ENCODE data around the gene ZNF585A.
"Not testable (repeated sequence)": the region's sequence is repeated elsewhere in the genome, so short reads cannot be mapped to it uniquely, and the experiment has no call there.

ZNF585A gene

DNA sequence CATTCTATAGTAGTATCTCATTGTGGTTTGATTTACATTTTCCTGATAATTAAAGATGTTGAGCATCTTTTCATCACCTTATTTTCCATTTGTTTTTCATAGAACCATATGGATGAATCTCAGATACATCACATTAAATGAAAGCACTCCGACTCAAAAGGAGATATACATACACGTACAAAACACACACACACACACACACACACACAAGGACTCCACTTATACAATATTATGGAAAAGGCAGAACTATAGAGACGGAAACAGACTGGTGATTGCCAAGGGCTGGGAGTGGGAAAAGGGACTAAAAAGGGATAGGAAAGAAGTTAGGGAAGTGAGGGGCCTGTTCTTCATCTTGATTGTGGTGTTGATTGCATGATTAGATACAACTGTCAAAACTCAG lies 24.3 kb downstream of the ZNF585A start:
- Histone ChIP-seq H3K4me3 (ENCODE audit: low read length) (no peak overlapping the region), H3K27me3 (ENCODE audit: control insufficient read depth, insufficient read depth, low read length) (no peaks in the 10 kb centered on the region), H3K4me1 (ENCODE audit: control insufficient read depth, insufficient read depth, low read length) (no peaks in the 10 kb centered on the region), H3K9ac (ENCODE audit: low read length) (no peak overlapping the region), H3K36me3 (ENCODE audit: control insufficient read depth, insufficient read depth, low read length) (peaks cover 8% of the 10 kb centered on the region), H3K27ac (ENCODE audit: low read depth, low read length) (no peak overlapping the region)

DNA sequence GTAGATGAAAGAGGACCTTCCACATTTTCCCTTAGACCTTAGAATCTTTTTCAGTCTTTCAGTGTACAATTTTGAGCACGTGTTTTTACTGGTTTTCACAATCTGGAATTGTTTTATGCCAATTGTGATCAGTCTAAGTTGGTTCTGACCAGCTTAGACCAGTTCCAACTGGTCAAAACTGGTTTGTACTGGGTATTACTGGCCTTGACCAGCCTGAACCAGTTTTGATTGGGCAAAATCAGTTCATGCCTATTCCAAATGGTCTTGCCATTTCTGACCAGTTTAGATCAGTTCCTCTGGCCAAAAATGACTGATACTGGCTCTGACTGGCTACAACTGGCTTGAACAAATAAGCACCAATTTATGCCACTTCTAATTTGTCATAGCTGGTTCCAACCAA lies 36.4 kb downstream of the ZNF585A start:
- Histone ChIP-seq H3K4me3 (ENCODE audit: low read length) (no peak overlapping the region), H3K9ac (ENCODE audit: low read length) (no peak overlapping the region), H3K4me1 (ENCODE audit: control insufficient read depth, insufficient read depth, low read length) (no peaks in the 10 kb centered on the region), H3K27ac (ENCODE audit: low read depth, low read length) (no peak overlapping the region), H3K27me3 (ENCODE audit: control insufficient read depth, insufficient read depth, low read length) (no peaks in the 10 kb centered on the region), H3K36me3 (ENCODE audit: control insufficient read depth, insufficient read depth, low read length) (no peaks in the 10 kb centered on the region)

DNA sequence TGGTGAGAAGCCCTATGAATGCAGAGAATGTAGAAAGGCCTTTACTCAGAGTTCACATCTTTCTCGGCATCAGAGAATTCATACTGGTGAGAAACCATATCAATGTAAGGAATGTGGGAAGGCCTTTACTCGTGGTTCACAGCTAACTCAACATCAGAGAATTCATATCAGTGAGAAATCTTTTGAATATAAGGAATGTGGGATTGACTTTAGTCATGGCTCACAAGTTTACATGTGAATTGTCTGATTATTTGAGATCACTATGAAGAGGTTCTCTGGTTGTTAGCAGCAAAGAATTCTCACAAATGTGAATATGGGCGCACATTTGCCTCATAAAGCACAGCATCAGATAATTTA lies 43.7 kb downstream of the ZNF585A start:
- no peaks in the 10 kb centered on the region for H3K27me3 ChIP-seq (ENCODE audit: control insufficient read depth, insufficient read depth, low read length)
- H3K4me1 ChIP-seq (ENCODE audit: control insufficient read depth, insufficient read depth, low read length), result no peaks in the 10 kb centered on the region
- peak overlapping the region; percentile 19 for H3K4me3 ChIP-seq (ENCODE audit: low read length)
- peaks cover 17% of the 10 kb centered on the region for H3K36me3 ChIP-seq (ENCODE audit: control insufficient read depth, insufficient read depth, low read length)
- H3K27ac ChIP-seq (ENCODE audit: low read depth, low read length), result no peak overlapping the region
- no peak overlapping the region for H3K9ac ChIP-seq (ENCODE audit: low read length)

DNA sequence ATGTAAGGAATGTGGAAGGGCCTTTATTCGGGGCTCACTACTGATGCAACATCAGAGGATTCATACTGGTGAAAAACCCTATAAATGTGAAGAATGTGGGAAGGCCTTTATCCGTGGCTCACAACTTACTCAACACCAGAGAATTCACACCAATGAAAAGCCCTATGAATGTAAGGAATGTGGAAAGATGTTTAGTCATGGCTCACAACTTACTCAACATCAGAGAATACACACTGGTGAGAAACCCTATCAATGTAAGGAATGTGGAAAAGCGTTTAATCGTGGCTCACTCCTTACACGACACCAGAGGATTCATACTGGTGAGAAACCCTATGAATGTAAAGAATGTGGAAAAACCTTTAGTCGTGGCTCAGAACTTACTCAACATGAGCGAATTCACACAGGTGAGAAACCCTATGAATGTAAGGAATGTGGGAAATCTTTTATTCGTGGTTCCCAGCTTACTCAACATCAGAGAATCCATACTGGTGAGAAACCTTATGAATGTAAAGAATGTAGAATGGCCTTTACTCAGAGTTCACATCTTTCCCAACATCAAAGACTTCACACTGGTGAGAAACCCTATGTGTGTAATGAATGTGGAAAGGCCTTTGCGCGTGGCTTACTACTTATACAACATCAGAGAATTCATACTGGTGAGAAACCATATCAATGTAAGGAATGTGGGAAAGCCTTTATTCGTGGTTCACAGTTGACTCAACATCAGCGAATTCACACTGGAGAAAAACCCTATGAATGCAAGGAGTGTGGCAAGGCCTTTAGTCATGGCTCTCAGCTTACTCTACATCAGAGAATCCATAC lies 44.3 kb downstream of the ZNF585A start:
- Histone ChIP-seq H3K36me3 (ENCODE audit: control insufficient read depth, insufficient read depth, low read length) (peaks cover 17% of the 10 kb centered on the region), H3K9ac (ENCODE audit: low read length) (no peak overlapping the region), H3K4me1 (ENCODE audit: control insufficient read depth, insufficient read depth, low read length) (no peaks in the 10 kb centered on the region), H3K27ac (ENCODE audit: low read depth, low read length) (no peak overlapping the region), H3K27me3 (ENCODE audit: control insufficient read depth, insufficient read depth, low read length) (no peaks in the 10 kb centered on the region), H3K4me3 (ENCODE audit: low read length) (peak overlapping the region; percentile 19)

DNA sequence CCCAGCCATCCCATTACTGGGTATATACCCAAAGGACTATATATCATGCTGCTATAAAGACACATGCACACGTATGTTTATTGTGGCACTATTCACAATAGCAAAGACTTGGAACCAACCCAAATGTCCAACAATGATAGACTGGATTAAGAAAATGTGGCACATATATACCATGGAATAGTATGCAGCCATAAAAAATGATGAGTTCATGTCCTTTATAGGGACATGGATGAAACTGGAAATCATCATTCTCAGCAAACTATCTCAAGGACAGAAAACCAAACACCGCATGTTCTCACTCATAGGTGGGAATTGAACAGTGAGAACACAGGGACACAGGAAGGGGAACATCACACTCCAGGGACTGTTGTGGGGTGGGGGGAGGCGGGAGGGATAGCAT lies 50.4 kb downstream of the ZNF585A start:
- H3K27me3 ChIP-seq (ENCODE audit: control insufficient read depth, insufficient read depth, low read length); H3K36me3 ChIP-seq (ENCODE audit: control insufficient read depth, insufficient read depth, low read length); H3K4me3 ChIP-seq (ENCODE audit: low read length); H3K4me1 ChIP-seq (ENCODE audit: control insufficient read depth, insufficient read depth, low read length); H3K9ac ChIP-seq (ENCODE audit: low read length); H3K27ac ChIP-seq (ENCODE audit: low read depth, low read length): not testable (repeated sequence)

DNA sequence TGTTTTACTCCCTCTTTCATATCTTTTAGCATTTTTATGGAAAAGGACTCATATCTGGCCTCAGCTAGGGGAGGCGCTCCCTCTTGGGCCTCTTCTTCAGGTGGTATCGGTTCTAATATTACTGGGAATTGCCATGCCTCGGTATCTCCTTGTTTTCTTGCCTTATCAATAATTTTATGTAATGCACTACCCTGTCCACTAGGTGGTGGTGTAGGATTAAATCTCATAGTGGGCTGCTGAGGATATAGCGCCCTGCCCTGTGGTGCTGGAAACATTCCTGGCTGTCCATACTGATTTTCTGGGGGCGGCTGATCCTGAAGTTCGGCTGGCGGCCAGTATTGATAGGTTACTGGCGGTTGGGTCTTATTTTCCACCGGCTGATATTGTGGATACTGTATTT lies 58.5 kb downstream of the ZNF585A start:
- peaks cover 37% of the 10 kb centered on the region for H3K36me3 ChIP-seq (ENCODE audit: control insufficient read depth, insufficient read depth, low read length)
- H3K4me1 ChIP-seq (ENCODE audit: control insufficient read depth, insufficient read depth, low read length), result no peaks in the 10 kb centered on the region
- H3K27ac ChIP-seq (ENCODE audit: low read depth, low read length), result no peak overlapping the region
- no peak overlapping the region for H3K4me3 ChIP-seq (ENCODE audit: low read length)
- H3K9ac ChIP-seq (ENCODE audit: low read length), result no peak overlapping the region
- H3K27me3 ChIP-seq (ENCODE audit: control insufficient read depth, insufficient read depth, low read length), result no peaks in the 10 kb centered on the region

DNA sequence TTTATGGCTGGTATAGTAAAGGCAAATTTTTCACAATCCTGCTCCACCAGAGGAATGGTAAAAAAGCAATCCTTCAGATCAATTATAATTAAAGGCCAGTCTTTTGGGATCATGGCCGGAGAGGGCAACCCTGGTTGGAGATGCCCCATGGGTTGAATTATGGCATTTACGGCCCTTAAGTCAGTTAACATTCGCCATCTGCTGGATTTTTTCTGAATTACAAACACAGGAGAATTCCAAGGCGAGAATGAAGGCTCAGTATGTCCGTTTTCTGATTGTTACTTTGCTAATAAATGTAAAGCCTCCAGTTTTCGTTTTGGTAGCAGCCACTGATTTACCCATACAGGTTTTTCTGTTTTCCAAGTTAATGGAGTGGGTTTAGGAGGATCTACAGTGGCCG lies 60.7 kb downstream of the ZNF585A start:
- H3K4me1 ChIP-seq (ENCODE audit: control insufficient read depth, insufficient read depth, low read length); H3K9ac ChIP-seq (ENCODE audit: low read length); H3K4me3 ChIP-seq (ENCODE audit: low read length); H3K27ac ChIP-seq (ENCODE audit: low read depth, low read length); H3K27me3 ChIP-seq (ENCODE audit: control insufficient read depth, insufficient read depth, low read length): not testable (repeated sequence)
- peaks cover 44% of the 10 kb centered on the region for H3K36me3 ChIP-seq (ENCODE audit: control insufficient read depth, insufficient read depth, low read length)

DNA sequence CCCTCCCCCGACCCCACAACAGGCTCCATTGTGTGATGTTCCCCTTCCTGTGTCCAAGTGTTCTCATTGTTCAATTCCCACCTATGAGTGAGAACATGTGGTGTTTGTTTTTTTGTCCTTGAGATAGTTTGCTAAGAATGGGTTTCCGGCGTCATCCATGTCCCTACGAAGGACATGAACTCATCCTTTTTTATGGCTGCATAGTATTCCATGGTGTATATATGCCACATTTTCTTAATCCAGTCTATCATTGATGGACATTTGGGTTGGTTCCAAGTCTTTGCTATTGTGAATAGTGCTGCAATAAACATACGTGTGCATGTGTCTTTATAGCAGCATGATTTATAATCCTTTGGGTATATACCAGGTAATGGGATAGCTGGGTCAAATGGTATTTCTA lies 68.4 kb downstream of the ZNF585A start:
- H3K4me3 ChIP-seq (ENCODE audit: low read length); H3K27ac ChIP-seq (ENCODE audit: low read depth, low read length); H3K4me1 ChIP-seq (ENCODE audit: control insufficient read depth, insufficient read depth, low read length); H3K27me3 ChIP-seq (ENCODE audit: control insufficient read depth, insufficient read depth, low read length); H3K9ac ChIP-seq (ENCODE audit: low read length): not testable (repeated sequence)
- peaks cover 23% of the 10 kb centered on the region for H3K36me3 ChIP-seq (ENCODE audit: control insufficient read depth, insufficient read depth, low read length)

DNA sequence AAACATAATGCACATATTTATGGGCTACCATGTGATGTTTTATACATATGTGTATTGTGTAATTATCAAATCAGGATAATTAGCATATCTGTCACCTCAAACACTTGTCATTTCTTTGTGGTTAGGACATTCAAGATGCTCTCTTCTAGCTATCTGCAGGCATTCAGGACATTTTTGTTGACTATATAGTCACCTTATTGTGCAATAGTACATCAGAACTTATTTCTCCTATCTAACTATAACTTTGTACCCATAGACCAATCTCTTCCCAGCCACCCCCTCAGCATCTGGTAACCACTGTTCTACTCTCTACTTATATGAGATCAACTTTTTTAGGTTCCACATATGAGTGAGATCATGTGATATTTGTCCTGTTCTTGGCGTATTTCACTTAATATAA lies 73.9 kb downstream of the ZNF585A start:
- Histone ChIP-seq H3K27me3 (ENCODE audit: control insufficient read depth, insufficient read depth, low read length) (no peaks in the 10 kb centered on the region), H3K4me3 (ENCODE audit: low read length) (no peak overlapping the region), H3K4me1 (ENCODE audit: control insufficient read depth, insufficient read depth, low read length) (no peaks in the 10 kb centered on the region), H3K36me3 (ENCODE audit: control insufficient read depth, insufficient read depth, low read length) (peaks cover 15% of the 10 kb centered on the region), H3K27ac (ENCODE audit: low read depth, low read length) (no peak overlapping the region), H3K9ac (ENCODE audit: low read length) (no peak overlapping the region)

DNA sequence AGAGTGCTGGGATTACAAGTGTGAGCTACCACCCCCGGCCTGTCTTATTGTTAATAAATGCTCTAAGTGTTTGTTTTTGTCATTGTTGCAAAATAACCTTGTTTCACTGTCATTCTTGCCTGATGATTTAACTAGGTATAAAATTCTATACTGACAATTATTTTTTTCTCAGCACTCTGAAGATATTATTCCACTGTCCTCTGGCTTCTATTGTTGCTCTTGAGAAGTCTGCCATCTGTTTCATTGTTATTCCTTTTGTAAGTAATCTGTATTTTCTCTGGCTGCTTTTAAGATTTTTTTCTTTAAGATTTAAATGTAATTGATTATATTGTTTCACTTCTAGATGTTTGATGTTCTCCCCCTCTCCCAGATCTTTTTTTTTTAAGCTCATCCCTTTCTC lies 76.6 kb downstream of the ZNF585A start:
- no peaks in the 10 kb centered on the region for H3K27me3 ChIP-seq (ENCODE audit: control insufficient read depth, insufficient read depth, low read length)
- H3K36me3 ChIP-seq (ENCODE audit: control insufficient read depth, insufficient read depth, low read length), result peaks cover 26% of the 10 kb centered on the region
- H3K27ac ChIP-seq (ENCODE audit: low read depth, low read length), result no peak overlapping the region
- H3K9ac ChIP-seq (ENCODE audit: low read length), result no peak overlapping the region
- no peak overlapping the region for H3K4me3 ChIP-seq (ENCODE audit: low read length)
- H3K4me1 ChIP-seq (ENCODE audit: control insufficient read depth, insufficient read depth, low read length), result no peaks in the 10 kb centered on the region

All from rectal smooth muscle tissue (tissue), 1 donor.